GM23338 (cell line): Measurements from ENCODE around the gene PRKX.

Experiments
- EZH2 ChIP-seq: fragments of 200-600 bp; sonication (generic); IDR thresholded peaks from one replicate; pipeline ENCODE4 v1.8.0; 2017; ENCODE audit warnings: antibody characterized with exemption, mild to moderate bottlenecking, low read depth; ENCODE audit not compliant: unreplicated experiment
- EZH2phosphoT487 ChIP-seq: fragments of 200-600 bp; sonication (generic); IDR thresholded peaks from one replicate; pipeline ENCODE4 v1.8.1; 2018; ENCODE audit warnings: antibody characterized with exemption; ENCODE audit not compliant: unreplicated experiment
- JUNB ChIP-seq: IDR thresholded peaks from one replicate; pipeline ENCODE4 v1.6.1; 2016; ENCODE audit warnings: antibody characterized with exemption; ENCODE audit not compliant: unreplicated experiment
- POLR2AphosphoS5 ChIP-seq: IDR thresholded peaks from 2 replicates; pipeline ENCODE4 v1.6.1; 2016; ENCODE audit warnings: antibody characterized with exemption, low read depth
- TF ChIP-seq, protein P1 (sequence below): IDR thresholded peaks from 2 replicates; pipeline ENCODE4 v1.6.1; 2016; ENCODE audit warnings: antibody characterized with exemption
- TF ChIP-seq, protein P2 (sequence below), 2 experiments: fragments of 200-600 bp in 1 of 2; sonication (generic) in 1 of 2; conservative IDR thresholded peaks; 2 replicates each; pipeline versions ENCODE4 v1.5.1 to v1.6.1; 2016 to 2017; ENCODE audit warnings: antibody characterized with exemption in 2 of 2, low read depth in 2 of 2, mild to moderate bottlenecking in 2 of 2, moderate library complexity in 1 of 2
- TF ChIP-seq, protein P3 (sequence below): IDR thresholded peaks from one replicate; pipeline ENCODE4 v1.6.1; 2018; ENCODE audit warnings: antibody characterized with exemption; ENCODE audit not compliant: unreplicated experiment

DNA sequence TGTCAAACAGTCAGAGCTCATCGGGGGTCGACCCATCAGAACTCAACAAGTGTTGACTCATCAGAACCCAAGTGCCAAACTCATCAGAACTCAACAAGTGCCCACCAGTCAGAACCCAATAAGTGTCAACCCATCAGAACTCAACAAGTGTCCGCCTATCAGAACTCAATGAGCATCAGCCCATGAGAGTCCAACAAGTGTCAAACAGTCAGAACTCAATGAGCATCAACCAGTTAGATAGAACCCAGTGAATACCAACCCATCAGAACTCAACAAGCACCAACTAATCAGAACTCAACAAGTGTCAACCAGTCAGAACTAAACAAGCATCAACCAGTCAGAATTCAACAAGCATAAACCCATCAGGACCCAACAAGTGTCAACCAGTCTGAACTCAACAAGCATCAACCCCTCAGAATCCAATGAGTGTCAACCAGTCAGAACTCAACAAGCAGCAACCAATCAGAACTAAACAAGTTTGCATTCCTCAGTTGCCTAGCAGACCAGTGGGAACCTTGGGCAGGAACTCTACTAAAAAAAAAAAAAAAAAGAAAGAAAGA, 115.3 kb downstream of the PRKX start:
- TF ChIP-seq, protein P1, sequence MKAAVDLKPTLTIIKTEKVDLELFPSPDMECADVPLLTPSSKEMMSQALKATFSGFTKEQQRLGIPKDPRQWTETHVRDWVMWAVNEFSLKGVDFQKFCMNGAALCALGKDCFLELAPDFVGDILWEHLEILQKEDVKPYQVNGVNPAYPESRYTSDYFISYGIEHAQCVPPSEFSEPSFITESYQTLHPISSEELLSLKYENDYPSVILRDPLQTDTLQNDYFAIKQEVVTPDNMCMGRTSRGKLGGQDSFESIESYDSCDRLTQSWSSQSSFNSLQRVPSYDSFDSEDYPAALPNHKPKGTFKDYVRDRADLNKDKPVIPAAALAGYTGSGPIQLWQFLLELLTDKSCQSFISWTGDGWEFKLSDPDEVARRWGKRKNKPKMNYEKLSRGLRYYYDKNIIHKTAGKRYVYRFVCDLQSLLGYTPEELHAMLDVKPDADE, result no peak
- TF ChIP-seq, protein P2, sequence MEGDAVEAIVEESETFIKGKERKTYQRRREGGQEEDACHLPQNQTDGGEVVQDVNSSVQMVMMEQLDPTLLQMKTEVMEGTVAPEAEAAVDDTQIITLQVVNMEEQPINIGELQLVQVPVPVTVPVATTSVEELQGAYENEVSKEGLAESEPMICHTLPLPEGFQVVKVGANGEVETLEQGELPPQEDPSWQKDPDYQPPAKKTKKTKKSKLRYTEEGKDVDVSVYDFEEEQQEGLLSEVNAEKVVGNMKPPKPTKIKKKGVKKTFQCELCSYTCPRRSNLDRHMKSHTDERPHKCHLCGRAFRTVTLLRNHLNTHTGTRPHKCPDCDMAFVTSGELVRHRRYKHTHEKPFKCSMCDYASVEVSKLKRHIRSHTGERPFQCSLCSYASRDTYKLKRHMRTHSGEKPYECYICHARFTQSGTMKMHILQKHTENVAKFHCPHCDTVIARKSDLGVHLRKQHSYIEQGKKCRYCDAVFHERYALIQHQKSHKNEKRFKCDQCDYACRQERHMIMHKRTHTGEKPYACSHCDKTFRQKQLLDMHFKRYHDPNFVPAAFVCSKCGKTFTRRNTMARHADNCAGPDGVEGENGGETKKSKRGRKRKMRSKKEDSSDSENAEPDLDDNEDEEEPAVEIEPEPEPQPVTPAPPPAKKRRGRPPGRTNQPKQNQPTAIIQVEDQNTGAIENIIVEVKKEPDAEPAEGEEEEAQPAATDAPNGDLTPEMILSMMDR (conservative IDR thresholded peaks at IDR 0.05; ENCODE audit: low read depth in 2 of 2), result no peak
- TF ChIP-seq JUNB, result no peak
- no peak for TF ChIP-seq POLR2AphosphoS5
- TF ChIP-seq, protein P3, sequence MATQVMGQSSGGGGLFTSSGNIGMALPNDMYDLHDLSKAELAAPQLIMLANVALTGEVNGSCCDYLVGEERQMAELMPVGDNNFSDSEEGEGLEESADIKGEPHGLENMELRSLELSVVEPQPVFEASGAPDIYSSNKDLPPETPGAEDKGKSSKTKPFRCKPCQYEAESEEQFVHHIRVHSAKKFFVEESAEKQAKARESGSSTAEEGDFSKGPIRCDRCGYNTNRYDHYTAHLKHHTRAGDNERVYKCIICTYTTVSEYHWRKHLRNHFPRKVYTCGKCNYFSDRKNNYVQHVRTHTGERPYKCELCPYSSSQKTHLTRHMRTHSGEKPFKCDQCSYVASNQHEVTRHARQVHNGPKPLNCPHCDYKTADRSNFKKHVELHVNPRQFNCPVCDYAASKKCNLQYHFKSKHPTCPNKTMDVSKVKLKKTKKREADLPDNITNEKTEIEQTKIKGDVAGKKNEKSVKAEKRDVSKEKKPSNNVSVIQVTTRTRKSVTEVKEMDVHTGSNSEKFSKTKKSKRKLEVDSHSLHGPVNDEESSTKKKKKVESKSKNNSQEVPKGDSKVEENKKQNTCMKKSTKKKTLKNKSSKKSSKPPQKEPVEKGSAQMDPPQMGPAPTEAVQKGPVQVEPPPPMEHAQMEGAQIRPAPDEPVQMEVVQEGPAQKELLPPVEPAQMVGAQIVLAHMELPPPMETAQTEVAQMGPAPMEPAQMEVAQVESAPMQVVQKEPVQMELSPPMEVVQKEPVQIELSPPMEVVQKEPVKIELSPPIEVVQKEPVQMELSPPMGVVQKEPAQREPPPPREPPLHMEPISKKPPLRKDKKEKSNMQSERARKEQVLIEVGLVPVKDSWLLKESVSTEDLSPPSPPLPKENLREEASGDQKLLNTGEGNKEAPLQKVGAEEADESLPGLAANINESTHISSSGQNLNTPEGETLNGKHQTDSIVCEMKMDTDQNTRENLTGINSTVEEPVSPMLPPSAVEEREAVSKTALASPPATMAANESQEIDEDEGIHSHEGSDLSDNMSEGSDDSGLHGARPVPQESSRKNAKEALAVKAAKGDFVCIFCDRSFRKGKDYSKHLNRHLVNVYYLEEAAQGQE, result no peak
- TF ChIP-seq EZH2phosphoT487, result no peak
- TF ChIP-seq EZH2, result no peak
